Measurements from ENCODE around the gene ZNF43.
"Not testable (repeated sequence)": the region's sequence is repeated elsewhere in the genome, so short reads cannot be mapped to it uniquely, and the experiment has no call there.

The ZNF43 gene

DNA sequence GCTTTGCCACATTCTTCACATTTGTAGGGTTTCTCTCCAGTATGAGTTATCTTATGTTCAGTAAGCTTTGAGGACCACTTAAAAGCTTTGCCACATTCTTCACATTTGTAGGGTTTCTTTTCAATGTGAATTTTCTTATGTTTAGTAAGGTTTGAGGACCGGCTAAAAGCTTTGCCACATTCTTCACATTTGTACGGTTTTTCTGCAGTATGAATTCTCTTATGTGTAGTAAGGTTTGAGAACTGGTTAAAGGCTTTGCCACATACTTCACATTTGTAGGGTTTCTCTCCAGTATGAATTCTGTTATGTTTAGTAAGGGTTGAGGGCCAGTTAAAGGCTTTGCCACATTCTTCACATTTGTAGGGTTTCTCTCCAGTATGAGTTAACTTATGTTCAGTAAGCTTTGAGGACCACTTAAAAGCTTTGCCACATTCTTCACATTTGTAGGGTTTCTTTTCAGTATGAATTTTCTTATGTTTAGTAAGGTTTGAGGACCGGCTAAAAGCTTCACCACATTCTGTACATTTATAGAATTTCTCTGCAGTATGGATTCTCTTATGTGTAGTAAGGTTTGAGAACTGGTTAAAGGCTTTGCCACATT is 27.5 kb downstream of the ZNF43 start:
- not testable (repeated sequence) for DNase-seq

DNA sequence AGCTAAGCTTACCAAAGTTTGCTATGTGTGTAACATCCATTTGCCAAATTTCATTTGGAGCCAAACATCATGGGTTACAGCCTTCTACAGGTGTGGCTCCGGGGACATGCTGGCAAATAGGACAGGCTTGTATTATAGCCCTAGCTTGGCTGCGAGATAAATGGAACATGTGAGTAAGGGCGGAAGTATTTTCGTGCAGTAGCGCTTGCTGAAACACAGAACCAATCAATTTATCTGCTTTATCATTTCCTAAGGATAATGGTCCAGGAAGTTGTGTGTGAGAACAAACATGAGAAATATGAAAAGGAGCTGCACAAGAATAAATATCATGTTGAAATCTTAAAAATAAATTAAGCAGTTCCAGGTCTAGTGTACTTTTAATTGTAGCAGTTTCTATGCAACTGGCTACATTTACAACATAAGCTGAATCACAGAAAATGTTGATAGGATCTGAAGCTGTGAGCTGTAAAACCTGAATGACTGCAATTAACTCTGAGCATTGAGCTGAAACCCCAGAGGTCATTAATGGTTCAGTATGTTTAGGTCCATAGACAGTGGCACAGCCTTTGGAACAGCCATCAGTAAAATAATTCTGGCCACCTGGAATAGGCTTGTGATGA is 46.4 kb downstream of the ZNF43 start:
- DNase-seq, result no peak

GRCh38 chr19:21786936-21787335 is 49.0 kb downstream of the ZNF43 start:
- no peak for DNase-seq

- DNase-seq, result not testable (repeated sequence)
Measured at GRCh38 chr19:21775792-21776191, 60.2 kb downstream of the ZNF43 start.

DNA sequence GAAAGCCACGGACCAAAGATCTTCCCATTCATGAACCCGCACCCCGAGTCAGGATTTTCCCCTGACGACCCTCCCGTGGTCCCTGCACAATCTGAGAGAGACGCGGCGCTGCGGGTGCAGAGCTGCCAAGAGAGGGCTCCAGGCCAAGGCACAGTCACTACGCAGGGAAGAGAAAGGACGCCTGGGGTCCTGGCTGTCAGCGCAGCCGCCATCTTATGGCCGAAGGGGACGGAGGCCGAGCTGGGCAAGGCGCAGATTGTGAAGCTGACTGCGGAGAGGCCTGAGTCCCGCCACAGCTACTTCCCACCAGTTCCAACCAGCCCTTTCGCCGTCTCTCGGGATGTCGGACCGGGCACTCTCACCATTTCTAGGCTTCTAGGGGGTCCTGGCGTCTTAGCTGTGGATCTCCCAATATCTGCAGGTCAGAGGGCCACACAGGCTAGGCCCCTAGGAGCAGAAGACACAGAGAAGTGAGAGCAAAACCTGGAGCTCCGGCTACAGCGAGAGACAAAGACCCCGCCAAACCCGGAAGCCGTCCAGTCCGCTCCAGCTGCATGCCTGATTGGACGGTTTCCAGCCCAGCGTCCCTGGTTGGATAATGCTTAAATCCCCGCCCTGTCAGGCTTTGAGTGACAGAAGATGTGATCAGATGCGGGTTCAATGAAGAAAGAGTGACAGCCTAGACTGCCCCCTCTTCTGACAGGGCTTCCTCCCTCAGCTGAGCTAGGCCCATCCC is 68.7 kb downstream of the ZNF43 start, which contains the start of gene ZNF100:
TSS of gene ZNF100 (minus strand) at position 515 of the 736 bp plus-strand sequence. CDS start at position 365, 150 bp downstream.
- peak; percentile 93 for DNase-seq

DNA sequence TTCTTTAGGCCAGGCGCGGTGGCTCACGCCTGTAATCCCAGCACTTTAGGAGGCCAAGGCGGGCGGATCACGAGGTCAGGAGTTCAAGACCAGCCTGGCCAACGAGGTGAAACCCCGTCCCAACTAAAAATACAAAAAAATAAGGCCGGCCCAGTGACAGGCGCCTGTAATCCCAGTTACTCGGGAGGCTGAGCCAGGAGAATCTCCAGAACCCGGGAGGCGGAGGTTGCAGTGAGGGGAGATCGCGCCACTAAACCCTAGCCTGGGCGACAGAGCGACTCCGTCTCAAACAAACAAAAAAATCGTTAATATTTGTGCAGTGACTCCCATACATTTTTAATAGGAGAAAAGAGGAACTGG is 69.3 kb downstream of the ZNF43 start:
- DNase-seq, result not testable (repeated sequence)

- DNase-seq, result peak in 1 of 2 donors; percentile 12
Measured at GRCh38 chr19:21765151-21765550, 70.8 kb downstream of the ZNF43 start.

GRCh38 chr19:21761547-21761946 is 74.4 kb downstream of the ZNF43 start:
- not testable (repeated sequence) for DNase-seq

- no peak for DNase-seq
Measured at GRCh38 chr19:21758296-21758695, 77.7 kb downstream of the ZNF43 start.

DNA sequence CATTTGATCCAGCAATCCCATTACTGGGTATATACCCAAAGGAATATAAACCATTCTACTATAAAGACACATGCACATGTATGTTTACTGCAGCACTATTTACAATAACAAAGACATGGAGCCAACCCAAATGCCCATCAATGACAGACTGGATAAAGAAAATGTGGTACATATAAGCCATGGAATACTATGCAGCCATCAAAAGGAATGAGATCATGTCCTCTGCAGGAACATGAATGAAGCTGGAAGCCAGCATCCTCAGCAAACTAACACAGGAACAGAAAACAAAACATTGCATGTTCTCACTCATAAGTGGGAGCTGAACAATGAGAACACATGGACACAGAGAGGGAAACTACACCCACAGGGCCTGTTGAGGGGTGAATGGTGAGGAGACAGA is 80.4 kb downstream of the ZNF43 start:
- not testable (repeated sequence) for DNase-seq

Measured in inflammatory macrophage treated with lipopolysaccharide for 1 hour (primary cell).